Gastrocnemius medialis (tissue), 4 donors: ENCODE results near the gene SELENOO. TPM values are rescaled to one million over a fixed set of nuclear protein-coding genes. Genes with fewer than 3 reads are reported as not detected.

Source experiments
- ATAC-seq, 2 donors: fragments of 150-250 bp; one replicate each; pipeline ENCODE4 v1.9.1; 2016
- DNase-seq, 2 donors: peaks; one replicate each; pipeline ENCODE4 v3.0.0-alpha.2; 2019
- H3K27ac ChIP-seq, 4 donors: fragments of 200-600 bp; sonication (generic); 1 replicate in 1 of 4; 2 replicates in 3 of 4; pipeline ENCODE4 v1.5.1; 2016 to 2018; ENCODE audit warnings: mild to moderate bottlenecking in 2 of 4, moderate library complexity in 1 of 4
- H3K27me3 ChIP-seq, 3 donors: fragments of 200-600 bp; sonication (generic) in 2 of 3; 1 replicate in 1 of 3; 2 replicates in 2 of 3; pipeline versions ENCODE4 v1.5.1 to v1.6.0; 2016 to 2019; ENCODE audit warnings: mild to moderate bottlenecking in 1 of 3, moderate library complexity in 1 of 3
- H3K36me3 ChIP-seq, 2 donors: fragments of 200-600 bp; sonication (generic) in 1 of 2; one replicate each; pipeline ENCODE4 v1.5.1; 2017 to 2018
- H3K4me1 ChIP-seq, 2 donors: fragments of 200-600 bp; sonication (generic) in 1 of 2; one replicate each; pipeline ENCODE4 v1.5.1; 2016 to 2017; ENCODE audit warnings: mild to moderate bottlenecking in 2 of 2
- H3K4me3 ChIP-seq, 4 donors: fragments of 200-600 bp; sonication (generic) in 3 of 4; 1 replicate in 1 of 4; 2 replicates in 3 of 4; pipeline ENCODE4 v1.5.1; 2016 to 2019; ENCODE audit warnings: mild to moderate bottlenecking in 2 of 4
- H3K9me3 ChIP-seq, 3 donors: fragments of 200-600 bp; sonication (generic) in 2 of 3; 1 replicate in 1 of 3; 2 replicates in 2 of 3; pipeline ENCODE4 v1.5.1; 2016 to 2019
- CTCF ChIP-seq, 5 experiments: fragments of 450-650 bp in 3 of 5; fragments of 200-600 bp in 2 of 5; sonication (generic) in 2 of 5; IDR thresholded peaks in 4 of 5; conservative IDR thresholded peaks in 1 of 5; 1 replicate in 4 of 5; 2 replicates in 1 of 5; pipeline ENCODE4 v1.5.1; 2016 to 2019; ENCODE audit warnings: antibody characterized with exemption in 5 of 5, mild to moderate bottlenecking in 3 of 5, moderate library complexity in 3 of 5
- POLR2A ChIP-seq, 2 donors: fragments of 450-650 bp; IDR thresholded peaks; one replicate each; pipeline ENCODE4 v1.6.1; 2017; ENCODE audit warnings: antibody characterized with exemption in 2 of 2, mild to moderate bottlenecking in 2 of 2, moderate library complexity in 2 of 2
- in situ Hi-C, 4 donors: fragments of 200-750 bp; cut with MboI; loops; one replicate each; pipeline versions ENCODE4 v1.15.0 to v1.8.0; 2017; ENCODE audit warnings: low sequenced_read_pairs in 4 of 4
- intact Hi-C: fragments of 100-400 bp; cut with DNase I; formaldehyde crosslinking; loops from one replicate; pipeline ENCODE4 v1.15.1; 2023; ENCODE audit warnings: low total_unique reads
- total RNA-seq, 4 donors: library from RNA; depleted of rRNA; stranded (reverse); fragments of >200 nt; gene quantifications; one replicate each; pipeline versions ENCODE4 v1.1.0 to v1.2.3, GENCODE V29; 2016

SELENOO gene
- total RNA-seq, 4 donors from 2014 or later, result 26.4 to 54.9 (median 34.0) TPM

DNA sequence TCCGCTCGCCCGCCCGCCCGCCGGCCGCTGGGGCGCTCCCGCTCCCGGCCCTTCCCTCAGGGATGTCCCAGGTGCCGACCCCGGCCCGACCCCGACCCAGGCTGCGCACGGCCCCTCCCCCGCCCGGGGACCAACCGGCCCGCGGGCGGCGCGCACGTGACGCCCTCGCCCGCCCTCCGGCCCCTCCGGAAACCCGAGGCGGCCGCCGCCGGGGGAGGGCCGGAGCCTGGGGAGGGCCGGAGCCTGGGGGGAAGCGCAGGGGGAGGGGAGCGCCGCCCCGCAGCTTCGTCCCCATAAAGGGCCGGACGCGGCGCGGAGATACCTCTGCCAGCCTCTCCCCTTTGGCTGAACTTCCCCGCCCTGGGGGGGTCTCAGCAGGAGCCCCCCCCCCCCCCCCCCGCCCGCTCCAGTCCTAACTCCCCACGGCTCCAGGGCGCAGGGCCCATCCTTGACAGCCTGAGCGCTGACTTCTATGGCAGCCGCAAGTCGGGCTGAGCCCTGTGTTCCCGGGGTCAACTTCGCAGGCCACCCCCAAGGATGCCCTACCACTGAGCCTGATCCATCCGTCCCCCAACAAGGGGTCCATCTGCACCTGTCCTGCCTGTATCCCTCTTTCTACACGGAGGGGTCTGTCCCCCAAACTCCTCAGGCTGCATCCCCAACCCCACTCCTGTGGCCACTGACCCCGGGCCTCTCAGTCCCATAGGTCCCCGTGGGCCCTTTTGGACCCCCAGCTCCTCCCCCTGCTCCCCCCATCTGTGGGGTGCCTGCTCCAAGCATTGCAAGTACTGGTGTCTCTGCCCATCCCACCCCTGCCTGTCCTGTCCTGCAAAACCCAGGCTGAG lies 61.0 kb downstream of the SELENOO start, which contains the start of gene MAPK12:
MAPK12 (minus strand) TSS at position 69 of the 845 bp plus-strand sequence. CDS start 174 bp downstream, outside the sequence.
- H3K4me3 ChIP-seq, result peak within 1 kb of the TSS; percentile 67 to 85 (median 72)
- no peaks in the 10 kb centered on the region for H3K36me3 ChIP-seq
- H3K27me3 ChIP-seq, result no peaks in the 10 kb centered on the region
- H3K9me3 ChIP-seq, result no peaks in the 10 kb centered on the region
- H3K4me1 ChIP-seq, result peaks cover 32 to 56% of the 10 kb centered on the region in 2 donors
- intact Hi-C loops, result no loop called here
- DNase-seq (peak; percentile 55 to 84), ATAC-seq (peak; percentile 16 to 23)
- peak within 1 kb of the TSS; percentile 96 to 99 (median 98) for H3K27ac ChIP-seq
- TF ChIP-seq CTCF (IDR thresholded peaks at IDR 0.05 in 4 of 5, conservative IDR thresholded peaks at IDR 0.05 in 1 of 5) (no peak), POLR2A (IDR thresholded peaks at IDR 0.05) (peak; percentile 86 to 96)
- in situ Hi-C loops, result no loop called here

DNA sequence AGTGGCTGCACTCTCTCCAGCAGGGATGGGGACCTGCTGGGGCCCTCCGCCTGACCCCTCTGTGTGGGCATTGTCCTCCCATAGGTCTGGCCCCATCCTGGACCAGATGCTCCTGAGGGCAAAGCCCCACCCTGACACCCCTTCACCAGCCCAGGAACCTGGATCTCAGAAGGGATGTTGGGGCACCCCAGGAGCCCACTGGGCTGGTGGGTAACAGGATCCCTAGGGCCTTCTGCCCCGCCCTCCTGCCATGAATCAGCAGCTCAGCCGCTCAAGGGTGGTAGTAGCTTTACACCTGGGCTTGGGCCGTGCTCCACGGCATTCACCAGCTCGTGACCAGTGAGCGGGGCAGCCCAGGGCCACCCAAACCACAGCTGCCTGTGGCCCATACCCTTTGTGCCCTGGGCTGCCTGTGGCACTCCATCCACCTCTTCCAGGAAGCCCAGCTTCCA lies 61.7 kb downstream of the SELENOO start:
- Histone ChIP-seq H3K27ac (peak overlapping the region; percentile 96 to 99 (median 98)), H3K4me1 (peaks cover 25 to 56% of the 10 kb centered on the region in 2 donors), H3K36me3 (no peaks in the 10 kb centered on the region), H3K27me3 (no peaks in the 10 kb centered on the region), H3K4me3 (peak overlapping the region in 3 of 4 donors; percentile 47 to 68 (median 67)), H3K9me3 (no peaks in the 10 kb centered on the region)
- ATAC-seq, result peak; percentile 23 to 38
- TF ChIP-seq CTCF (IDR thresholded peaks at IDR 0.05 in 4 of 5, conservative IDR thresholded peaks at IDR 0.05 in 1 of 5) (no peak), POLR2A (IDR thresholded peaks at IDR 0.05) (peak in 1 of 2 donors; percentile 47)
- in situ Hi-C loops, result no loop called here
- peak; percentile 85 to 93 for DNase-seq
- intact Hi-C loops, result no loop called here

DNA sequence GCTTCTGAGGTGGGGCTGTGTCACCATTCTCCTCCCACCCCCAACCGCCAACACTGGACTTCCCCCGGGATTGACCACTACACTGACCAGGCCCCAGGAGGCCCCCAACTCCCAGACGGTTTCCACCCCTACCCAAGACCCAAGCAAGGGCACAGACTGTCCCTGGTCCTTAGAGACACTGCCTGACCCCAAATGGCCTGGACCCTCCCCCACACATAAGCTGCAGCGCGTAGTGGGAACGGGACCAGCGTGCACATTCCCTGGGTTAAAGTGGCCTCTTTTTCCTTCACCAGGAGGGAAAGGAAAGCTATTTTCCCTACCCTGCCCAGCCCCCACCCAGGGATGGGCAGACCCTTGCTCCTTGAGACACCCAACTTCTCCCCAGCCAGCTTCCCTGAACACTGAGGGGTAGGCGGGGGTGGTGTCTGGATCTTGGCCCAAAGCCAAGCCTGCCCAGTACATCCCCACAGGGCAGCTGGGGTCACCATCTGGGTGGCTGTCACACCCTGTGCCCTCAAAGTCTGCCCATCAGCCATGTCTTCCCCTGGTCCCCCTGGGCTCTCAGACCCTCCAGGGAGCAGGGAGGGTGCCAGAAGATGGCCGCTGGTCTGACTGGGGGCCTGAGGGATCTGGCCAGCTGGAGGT lies 62.3 kb downstream of the SELENOO start:
- H3K27ac ChIP-seq, result peak overlapping the region; percentile 96 to 99 (median 98)
- peak in 1 of 2 donors; percentile 37 for DNase-seq
- in situ Hi-C loops, result no loop called here
- H3K27me3 ChIP-seq, result no peaks in the 10 kb centered on the region
- H3K4me1 ChIP-seq, result peaks cover 23 to 52% of the 10 kb centered on the region in 2 donors
- ATAC-seq, result no peak
- no peak overlapping the region for H3K4me3 ChIP-seq
- H3K9me3 ChIP-seq, result no peaks in the 10 kb centered on the region
- TF ChIP-seq POLR2A (IDR thresholded peaks at IDR 0.05) (no peak), CTCF (IDR thresholded peaks at IDR 0.05 in 4 of 5, conservative IDR thresholded peaks at IDR 0.05 in 1 of 5) (no peak)
- intact Hi-C loops, result no loop called here
- no peaks in the 10 kb centered on the region for H3K36me3 ChIP-seq

DNA sequence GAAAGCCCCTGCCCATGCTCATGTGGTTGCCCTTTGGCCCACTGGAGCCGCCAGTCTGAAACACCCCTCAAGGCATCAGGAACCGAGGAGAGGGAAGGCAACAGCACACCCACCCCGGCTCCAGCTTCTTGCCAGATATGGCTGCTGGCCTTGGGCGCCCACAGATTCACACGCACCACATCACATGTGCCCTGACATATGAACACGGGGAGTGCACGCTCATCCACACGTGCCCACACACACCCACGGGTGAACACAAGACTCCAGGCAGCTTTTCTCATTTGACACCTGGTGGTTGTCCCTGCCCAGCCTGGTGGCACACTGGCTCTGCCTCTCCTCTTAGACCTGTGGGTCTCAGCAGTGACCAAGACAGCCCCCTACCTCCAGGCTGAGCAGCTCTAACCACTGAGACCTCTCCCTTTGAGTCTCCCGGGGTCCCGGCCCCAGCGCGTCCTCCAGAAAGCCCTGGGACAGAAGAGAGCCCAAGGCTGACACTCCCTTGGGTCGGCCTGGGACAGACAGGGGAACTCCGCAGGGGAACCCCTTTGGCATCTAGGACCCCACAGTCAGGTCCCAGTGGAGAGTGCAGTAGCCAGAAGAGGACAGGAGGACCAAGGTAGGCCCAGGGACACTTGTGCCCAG lies 63.4 kb downstream of the SELENOO start:
- no peak for TF ChIP-seq POLR2A (IDR thresholded peaks at IDR 0.05)
- TF ChIP-seq CTCF (IDR thresholded peaks at IDR 0.05 in 4 of 5, conservative IDR thresholded peaks at IDR 0.05 in 1 of 5), result no peak
- Histone ChIP-seq H3K9me3 (no peaks in the 10 kb centered on the region), H3K27me3 (peaks cover 0 to 2% (median 0%) of the 10 kb centered on the region in 3 donors), H3K4me1 (peaks cover 28 to 50% of the 10 kb centered on the region in 2 donors), H3K36me3 (no peaks in the 10 kb centered on the region), H3K27ac (no peak overlapping the region), H3K4me3 (no peak overlapping the region)
- in situ Hi-C loops, result no loop called here
- DNase-seq (no peak), ATAC-seq (no peak)
- intact Hi-C loops, result no loop called here
